ENCODE data around the gene CTBP1.

CTBP1 gene

GRCh38 chr4:1222938-1223690 lies 25.8 kb downstream of the CTBP1 start:
- no peak for DNase-seq (ENCODE audit: low spot score)

GRCh38 chr4:1222036-1222789 lies 26.7 kb downstream of the CTBP1 start:
- no peak for DNase-seq (ENCODE audit: low spot score)

- DNase-seq (ENCODE audit: low spot score): no peak
These were observed 27.6 kb downstream of the CTBP1 start for GRCh38 chr4:1221155-1221870.

DNA sequence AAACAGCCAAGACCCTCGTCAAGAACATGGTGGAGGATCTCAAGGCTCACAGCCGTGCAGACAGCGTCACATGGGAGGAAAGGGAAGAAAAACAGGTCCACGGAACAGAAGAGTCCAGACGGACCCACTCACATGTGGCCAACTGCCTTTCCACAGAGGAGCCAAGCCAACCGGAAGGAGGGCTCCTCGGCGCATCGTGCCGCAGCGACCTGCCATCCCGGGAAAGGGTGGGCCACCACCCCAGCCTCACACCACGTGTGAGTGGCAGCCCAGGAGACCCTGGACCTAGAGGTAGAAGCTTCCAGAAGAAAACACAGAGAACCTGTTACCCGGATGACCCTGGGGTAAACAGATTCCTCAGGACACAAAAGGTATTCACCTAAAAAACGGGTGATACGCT lies 28.4 kb downstream of the CTBP1 start:
- no peak for DNase-seq (ENCODE audit: low spot score)

- DNase-seq (ENCODE audit: low spot score): no peak
These were observed 29.4 kb downstream of the CTBP1 start for GRCh38 chr4:1219566-1219950.

- DNase-seq (ENCODE audit: low spot score): no peak
These were observed 30.0 kb downstream of the CTBP1 start for GRCh38 chr4:1218634-1219565.

DNA sequence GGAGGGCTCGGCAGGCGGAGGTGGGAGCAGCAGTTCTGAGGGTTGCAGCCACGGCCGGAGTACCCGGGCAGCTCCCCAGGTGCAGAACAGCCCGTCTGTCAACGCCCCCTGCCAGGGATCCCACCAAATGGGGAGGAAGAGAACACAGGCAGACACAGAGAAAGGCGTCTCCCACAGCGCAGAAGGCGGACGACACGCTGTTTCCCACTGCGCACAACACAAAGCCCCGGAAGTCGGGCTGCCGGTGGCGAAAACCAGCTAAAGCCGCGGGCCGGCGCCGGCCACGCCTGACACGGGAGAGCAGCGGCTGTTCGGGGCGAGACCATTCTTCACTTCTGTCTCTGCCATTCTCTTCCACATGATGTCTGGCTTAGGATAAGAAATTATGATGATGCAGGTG lies 31.6 kb downstream of the CTBP1 start:
- DNase-seq (ENCODE audit: low spot score): no peak

DNA sequence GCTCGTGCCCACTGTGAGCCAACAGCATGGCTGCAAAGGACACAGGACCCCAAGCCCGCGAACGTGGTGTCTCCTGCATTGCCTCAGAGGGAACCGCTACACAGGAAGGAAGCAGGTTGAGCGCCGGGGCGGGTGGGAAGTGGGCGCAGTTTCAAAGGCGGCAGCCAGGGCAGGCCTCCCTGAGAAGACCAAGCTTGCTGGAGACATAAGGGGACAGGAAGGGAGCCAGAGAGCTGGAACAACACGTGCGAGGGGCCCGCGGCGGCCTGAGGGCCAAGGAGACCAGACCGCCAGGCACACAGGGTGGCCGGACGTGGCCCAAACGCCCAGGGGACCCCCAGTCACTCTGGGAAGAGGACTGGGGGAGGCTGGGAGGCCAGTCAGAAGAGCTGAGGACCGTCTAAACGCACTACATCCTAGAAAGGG lies 32.0 kb downstream of the CTBP1 start:
- no peak for DNase-seq (ENCODE audit: low spot score)

DNA sequence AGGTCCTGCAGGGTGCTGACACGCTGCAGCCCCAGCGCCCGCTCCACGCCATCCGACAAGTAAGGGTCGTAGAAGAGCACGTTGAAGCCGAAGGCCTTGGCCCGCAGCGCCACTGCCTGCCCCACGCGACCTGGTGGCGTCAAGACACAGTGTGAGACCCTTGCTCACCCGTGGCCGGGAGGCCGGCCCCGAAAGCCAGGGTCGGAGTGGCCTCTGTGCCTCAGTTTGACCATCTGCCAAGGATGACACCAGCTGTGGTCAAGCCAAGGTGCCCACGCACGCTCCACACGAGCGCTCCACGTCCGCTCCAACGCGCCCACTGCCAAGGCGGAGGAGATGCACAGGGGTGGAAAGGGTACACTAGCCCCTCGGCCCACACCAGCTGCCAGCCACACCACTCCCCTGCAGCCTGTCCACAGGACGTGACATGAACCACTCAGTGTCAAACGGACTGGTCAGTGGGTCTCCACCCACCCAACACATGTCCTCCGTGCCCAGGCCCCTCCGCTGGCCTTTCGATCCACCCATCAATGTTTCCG lies 32.8 kb downstream of the CTBP1 start:
- DNase-seq (ENCODE audit: low spot score): no peak

DNA sequence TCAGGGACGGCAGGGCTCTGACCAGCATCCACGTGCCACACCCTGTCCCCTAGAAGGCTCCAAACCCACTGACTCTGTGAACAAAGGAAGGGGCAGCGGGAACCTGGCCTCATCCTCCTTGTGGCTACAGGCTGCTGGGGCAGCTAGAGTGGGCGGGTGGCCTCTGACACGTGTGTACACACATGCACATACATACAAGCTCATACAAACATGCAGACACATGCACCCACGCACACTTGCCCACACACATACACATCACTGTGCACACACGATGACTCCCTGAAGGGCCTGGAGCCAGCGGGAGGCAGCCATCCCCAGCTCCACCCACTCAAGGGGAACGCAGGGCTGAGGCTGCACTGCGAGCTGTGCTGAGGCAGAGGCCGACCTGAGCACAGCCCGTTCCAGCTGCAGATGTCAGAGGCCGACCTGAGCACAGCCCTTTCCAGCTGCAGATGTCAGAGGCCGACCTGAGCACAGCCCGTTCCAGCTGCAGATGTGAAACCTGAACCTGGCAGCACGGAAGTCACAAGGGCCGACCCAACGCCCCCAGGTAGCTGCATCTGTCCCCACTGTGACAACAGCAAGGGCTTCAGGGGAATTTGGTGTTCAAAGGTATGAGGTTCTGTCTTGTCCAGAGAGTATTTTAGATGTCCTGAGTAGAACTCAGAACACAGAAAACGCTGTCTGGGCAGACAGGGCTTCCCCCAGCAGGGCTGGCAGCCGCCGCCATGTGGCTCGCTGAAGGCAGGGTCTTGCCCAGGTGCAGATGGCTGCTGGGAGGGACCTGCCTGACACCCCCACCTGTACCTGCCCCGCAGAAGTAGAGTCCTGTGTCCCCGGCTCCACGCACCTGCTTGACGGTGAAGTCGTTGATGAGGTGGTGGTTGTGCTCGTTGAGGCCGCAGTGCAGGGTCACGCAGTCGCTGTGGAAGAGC lies 33.5 kb downstream of the CTBP1 start:
- DNase-seq (ENCODE audit: low spot score): no peak

DNA sequence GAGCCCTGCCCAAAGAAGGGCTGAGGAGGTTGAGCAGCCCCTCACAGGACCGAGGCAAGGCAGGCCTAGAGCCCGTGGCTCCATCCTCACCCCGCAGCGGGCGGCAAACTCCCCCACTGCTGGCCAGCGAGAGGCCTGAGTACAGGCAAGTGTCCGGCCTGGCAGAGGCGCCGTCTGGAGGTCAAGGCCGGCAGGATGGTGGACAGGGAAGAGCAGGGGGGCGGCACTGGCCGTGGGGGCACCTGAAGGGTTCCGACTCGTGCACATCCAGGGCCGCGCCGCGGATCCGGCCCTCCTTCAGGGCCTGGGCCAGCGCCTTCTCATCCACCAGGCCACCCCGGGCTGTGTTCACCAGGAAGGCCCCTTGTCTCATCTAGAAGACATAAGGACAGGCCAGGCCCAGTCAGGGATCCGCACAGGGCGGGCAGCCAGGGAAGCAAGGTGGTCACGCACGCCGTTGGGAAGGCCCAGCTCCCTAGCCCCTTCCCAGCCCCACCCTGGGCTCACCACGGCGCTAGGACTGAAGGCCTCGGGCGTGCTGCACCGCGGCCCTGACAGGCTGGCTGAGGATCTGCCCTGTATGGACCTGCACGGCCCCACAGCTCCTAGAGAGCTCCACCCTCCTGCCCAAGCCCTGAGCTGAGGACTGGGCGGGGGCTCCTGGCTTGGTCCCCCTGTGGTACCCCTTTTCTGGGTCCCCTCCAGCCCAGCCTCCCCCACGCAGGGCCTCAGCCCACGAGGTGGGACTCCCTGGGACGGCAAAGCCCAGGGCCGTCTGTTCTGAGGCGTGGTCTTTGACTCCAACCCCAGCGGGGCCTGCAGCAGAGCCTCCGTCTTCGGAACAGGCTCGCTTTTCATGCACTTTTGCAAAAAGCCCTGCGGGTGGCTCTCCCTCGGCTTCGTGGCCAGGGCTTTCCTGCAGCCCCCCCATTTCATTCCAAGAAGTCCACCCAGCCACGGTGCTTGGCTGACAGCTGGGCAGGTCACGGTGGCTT lies 34.5 kb downstream of the CTBP1 start:
- no peak for DNase-seq (ENCODE audit: low spot score)

GRCh38 chr4:1213336-1213995 lies 35.5 kb downstream of the CTBP1 start:
- DNase-seq (ENCODE audit: low spot score): no peak

- no peak for DNase-seq (ENCODE audit: low spot score)
These were observed 36.2 kb downstream of the CTBP1 start for GRCh38 chr4:1212546-1213335.

DNA sequence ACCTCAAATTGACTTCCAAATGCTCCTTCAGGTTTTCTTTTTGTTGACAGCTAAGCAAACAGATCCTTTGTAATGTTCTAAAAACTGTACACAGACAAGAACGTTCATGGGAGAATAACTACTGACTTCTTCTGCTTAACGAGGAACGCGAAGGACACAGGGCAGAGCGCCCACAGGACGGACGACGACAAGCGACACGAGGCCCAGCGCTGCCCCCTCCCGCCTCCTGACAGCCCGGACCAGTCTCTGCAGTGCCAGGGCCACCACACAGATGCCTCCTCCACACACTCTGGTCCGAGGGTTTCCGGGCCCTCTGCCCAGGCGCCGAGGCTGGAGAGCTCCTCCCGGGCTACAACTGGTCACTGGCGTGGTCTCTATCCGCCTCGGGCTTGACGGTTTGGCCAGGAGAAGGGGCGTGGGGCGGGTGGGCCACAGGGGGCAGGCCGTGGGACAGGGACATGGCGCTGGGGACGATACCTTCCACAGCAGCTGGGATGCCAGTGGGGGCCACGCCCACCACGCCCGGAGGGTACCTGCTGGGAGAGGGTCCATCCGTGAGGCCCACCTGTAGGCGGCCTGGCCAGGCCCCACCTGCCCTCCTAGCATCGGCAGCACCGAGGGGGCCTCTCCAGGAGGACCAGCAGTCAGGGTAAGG lies 36.9 kb downstream of the CTBP1 start:
- DNase-seq (ENCODE audit: low spot score): no peak

GRCh38 chr4:1211371-1211770 lies 37.6 kb downstream of the CTBP1 start:
- no peak for DNase-seq (ENCODE audit: low spot score)

DNA sequence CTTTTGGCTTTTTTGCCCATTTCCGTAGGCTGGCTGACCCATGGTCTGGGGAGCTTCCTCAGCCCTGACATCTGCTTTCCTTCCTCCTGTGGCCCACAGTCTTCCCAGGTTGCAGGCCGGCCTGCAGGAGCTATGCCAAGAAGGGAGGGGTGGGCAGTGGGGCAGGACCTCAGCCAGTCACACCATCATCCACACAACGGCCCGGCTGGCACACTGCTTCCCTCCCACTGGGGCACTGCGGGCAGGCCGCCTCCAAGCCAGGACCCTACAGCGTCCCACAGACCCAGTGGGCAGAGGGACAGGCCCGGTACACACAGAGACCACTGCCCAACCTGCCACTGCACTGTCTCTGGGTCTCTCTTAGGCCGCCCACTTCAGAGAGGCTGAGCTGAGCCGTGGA lies 38.0 kb downstream of the CTBP1 start:
- no peak for DNase-seq (ENCODE audit: low spot score)

DNA sequence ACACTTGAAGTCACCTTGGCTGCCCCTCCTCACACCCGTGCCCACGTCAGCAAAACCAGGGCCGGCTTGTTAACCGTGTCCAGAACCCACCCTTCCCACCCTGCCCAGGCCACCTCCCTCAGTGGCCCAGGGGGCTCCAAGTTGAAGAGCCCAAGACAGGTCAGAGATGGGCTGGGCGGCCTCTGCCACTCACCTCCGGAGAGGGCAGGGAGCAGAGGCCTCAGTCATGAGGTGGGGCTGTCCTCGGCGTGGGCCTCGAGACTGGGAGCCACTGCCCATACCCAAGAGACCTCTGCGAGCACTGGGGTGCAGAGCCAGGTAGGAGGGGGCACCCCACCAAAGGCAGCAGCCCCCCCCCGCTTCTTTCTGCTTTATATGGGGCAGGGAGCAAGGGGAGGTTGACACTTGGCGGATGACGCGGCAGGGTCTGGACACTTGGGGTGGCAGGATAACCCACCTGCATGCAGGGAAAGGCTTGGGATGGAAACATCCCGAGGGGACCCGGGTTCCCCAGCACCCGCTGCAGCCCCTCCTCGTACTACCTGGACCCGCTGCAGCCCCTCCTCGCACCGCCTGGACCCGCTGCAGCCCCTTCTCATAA lies 38.6 kb downstream of the CTBP1 start:
- no peak for DNase-seq (ENCODE audit: low spot score)

Measured in LoVo (cell line).